ENCODE measurements around the gene NPHP4.

Gene NPHP4

DNA sequence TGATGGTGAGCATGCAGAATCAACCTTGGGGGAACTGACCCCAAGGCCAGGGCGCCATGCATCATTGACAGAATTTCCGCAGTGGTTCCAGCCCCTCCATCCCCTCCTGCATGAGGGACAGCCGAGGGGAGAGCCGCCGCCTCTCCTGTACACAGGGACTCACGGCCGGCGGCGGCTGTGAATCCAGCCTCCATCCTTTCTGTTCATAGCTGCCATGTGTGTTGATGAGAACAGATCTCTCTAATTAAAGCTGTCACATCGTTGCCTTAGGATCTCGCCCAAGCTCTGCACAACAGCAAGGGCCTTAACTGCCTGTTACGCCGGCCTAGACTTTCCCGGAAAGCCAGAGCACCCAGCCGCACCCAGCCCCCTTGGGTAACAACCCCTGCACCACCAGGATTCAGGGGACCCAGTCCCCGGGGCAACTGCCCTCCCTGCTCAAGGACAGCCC, 151.6 kb downstream of the NPHP4 start:
- no peak for DNase-seq (ENCODE audit: low spot score)
- in situ Hi-C loops (cut with MboI; ENCODE audit: low sequenced_read_pairs, unreplicated experiment), result no loop called here
- TF ChIP-seq, protein P1, sequence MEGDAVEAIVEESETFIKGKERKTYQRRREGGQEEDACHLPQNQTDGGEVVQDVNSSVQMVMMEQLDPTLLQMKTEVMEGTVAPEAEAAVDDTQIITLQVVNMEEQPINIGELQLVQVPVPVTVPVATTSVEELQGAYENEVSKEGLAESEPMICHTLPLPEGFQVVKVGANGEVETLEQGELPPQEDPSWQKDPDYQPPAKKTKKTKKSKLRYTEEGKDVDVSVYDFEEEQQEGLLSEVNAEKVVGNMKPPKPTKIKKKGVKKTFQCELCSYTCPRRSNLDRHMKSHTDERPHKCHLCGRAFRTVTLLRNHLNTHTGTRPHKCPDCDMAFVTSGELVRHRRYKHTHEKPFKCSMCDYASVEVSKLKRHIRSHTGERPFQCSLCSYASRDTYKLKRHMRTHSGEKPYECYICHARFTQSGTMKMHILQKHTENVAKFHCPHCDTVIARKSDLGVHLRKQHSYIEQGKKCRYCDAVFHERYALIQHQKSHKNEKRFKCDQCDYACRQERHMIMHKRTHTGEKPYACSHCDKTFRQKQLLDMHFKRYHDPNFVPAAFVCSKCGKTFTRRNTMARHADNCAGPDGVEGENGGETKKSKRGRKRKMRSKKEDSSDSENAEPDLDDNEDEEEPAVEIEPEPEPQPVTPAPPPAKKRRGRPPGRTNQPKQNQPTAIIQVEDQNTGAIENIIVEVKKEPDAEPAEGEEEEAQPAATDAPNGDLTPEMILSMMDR (IDR thresholded peaks at IDR 0.05; ENCODE audit: borderline replicate concordance, control extremely low read depth, extremely low read depth, insufficient read depth, missing control alignments), result no peak

DNA sequence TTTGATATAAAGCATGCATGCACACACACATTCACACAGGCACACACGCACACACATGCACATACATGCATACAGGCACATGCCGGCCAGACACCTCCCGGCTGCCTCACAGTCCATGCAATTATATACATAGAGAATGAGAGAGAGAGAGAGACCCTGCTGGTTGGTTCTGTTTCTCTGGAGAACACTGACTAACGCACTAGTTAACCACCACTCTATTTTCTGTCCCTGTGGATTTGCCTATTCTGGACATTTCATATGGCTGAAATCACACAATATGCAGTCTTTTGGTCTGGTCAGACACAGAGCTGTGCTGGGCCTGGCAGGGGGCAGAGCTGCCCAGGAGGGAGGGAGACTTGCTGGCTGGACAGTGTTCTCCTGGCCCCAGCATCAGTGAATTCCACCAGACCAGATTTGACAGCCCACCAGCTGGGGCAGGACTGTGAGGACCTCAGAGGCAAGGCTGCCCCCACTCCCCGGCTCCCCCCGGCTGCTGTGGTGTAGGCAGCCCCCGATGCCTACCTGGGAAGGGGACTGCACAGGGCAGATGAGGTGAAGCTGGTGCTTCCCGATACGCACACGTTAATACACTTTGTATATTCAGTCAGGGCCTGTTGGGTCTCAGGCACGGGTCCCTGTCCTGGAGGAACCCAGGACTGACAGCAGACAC, 152.2 kb downstream of the NPHP4 start:
- TF ChIP-seq, protein P1 (IDR thresholded peaks at IDR 0.05; ENCODE audit: borderline replicate concordance, control extremely low read depth, extremely low read depth, insufficient read depth, missing control alignments), result no peak
- in situ Hi-C loops (cut with MboI; ENCODE audit: low sequenced_read_pairs, unreplicated experiment), result no loop called here
- DNase-seq (ENCODE audit: low spot score), result no peak

DNA sequence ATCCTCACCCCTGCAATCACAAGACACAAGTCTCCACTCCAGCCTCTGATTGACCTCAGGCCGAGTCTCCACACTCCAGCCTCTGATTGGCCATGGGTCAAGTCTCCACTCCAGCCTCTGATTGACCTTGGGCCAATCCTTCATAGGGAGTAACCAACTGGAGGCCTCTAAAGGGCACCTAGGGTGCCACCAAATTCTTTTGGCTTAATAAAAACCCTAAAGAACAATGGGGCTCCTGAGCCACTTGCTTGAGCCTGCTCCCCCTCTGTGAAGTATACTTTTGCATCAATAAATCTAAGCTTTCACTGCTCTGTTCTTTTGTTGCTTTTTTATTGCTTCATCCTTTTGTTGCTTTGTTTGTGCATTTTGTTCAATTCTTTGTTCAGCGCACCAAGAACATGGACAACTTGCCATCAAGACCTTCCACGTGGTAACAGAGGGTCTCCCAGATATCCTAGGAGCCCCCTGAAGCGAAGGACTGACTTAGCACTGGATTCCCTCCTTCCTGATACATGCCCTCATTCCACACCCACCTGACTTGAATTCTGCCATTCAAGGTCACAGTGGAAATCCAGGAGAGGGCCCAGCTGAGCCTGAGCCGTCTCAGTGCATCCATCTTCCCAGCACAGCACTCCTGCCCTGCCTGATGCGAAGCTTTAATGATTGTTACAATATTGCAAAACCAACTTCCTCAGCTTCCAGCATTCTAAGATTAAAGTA, 152.9 kb downstream of the NPHP4 start:
- TF ChIP-seq, protein P1 (IDR thresholded peaks at IDR 0.05; ENCODE audit: borderline replicate concordance, control extremely low read depth, extremely low read depth, insufficient read depth, missing control alignments), result no peak
- in situ Hi-C loops (cut with MboI; ENCODE audit: low sequenced_read_pairs, unreplicated experiment), result no loop called here
- DNase-seq (ENCODE audit: low spot score), result no peak

DNA sequence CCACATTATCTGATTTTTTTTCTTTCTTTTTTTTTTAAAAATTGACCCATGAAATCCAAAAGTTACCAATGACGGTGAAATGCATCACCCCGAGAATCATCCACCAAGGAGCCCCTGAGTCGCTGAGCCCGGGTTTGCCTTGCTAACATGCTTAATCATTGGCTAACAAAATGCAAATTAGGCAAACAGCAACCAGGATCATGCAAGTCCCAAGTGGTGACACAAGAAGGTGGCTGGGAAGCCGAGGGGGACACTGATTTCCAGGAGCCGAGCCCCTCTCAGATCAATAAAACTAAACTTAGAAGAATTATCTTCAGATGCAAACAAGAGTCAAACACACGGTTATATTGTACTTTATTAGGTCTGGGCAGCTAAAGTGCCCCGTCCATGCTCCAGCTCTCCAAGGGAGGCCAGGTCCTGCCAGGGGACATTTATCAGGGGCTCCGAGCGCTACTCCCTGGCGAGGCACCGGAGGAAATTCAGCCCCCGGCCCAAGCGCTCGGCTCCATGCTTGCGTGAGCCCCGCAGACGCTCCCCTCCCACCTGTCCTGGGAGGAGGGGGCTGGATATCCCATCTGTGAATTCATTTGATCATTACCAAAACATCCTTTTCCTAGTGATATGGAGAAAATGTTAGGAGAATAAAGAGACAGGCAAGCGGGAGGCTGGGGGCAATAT, 154.1 kb downstream of the NPHP4 start:
- TF ChIP-seq, protein P1 (IDR thresholded peaks at IDR 0.05; ENCODE audit: borderline replicate concordance, control extremely low read depth, extremely low read depth, insufficient read depth, missing control alignments), result no peak
- in situ Hi-C loops (cut with MboI; ENCODE audit: low sequenced_read_pairs, unreplicated experiment), result no loop called here
- no peak for DNase-seq (ENCODE audit: low spot score)

DNA sequence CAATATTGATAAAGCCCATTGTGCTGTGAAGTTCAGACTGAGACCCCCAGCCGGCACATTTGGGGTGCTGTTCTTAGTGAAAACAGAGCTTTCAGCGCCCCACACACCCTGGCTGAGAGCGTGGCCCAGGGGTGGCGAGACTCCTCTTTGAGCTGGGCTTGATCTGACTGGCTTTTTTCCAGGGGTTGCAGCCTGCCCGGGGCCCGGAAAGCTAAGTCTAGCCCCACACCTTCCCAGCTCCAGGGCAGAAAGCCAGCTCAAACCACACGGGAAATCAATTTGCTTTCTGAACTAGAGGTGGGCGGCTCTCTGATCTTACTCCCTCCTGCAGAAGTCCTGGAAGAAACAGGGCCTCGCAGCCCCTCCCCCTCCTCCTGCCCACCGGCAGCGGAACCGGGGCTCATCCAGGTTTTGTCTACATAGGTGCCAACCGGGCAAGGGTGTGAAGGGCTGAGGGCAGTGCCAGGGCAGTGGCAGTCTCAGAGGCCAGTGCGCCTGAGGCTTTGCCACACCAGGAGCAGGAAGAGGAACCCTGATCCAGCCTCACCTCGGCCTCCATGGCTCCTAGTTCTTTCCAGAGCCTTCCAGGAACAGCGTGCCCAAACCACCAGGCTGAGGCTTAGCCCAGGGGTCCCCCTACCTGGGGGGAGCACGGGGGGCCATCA, 155.3 kb downstream of the NPHP4 start:
- TF ChIP-seq, protein P1 (IDR thresholded peaks at IDR 0.05; ENCODE audit: borderline replicate concordance, control extremely low read depth, extremely low read depth, insufficient read depth, missing control alignments), result no peak
- in situ Hi-C loops (cut with MboI; ENCODE audit: low sequenced_read_pairs, unreplicated experiment), result no loop called here
- DNase-seq (ENCODE audit: low spot score), result no peak

DNA sequence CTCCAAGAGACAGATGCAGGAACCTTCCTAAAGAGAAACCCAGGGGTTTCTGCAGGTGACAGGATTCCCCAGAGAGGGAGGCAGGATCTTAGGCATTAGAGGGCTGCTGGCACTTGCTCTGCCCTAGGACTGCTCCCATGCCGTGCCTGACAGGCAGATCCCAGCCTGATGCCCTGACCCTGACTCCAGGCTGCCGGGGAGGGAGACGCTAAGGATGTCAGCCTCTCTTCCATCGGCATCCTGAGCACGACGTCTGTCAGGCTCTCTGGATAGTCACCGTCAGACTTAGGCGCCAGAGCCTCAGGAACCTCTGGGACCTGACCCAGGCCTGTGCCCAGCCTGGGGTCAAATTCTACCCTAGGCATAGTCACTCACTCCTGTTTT, 157.1 kb downstream of the NPHP4 start:
- DNase-seq (ENCODE audit: low spot score), result no peak
- in situ Hi-C loops (cut with MboI; ENCODE audit: low sequenced_read_pairs, unreplicated experiment), result no loop called here
- TF ChIP-seq, protein P1 (IDR thresholded peaks at IDR 0.05; ENCODE audit: borderline replicate concordance, control extremely low read depth, extremely low read depth, insufficient read depth, missing control alignments), result no peak
